ENCODE results near the gene SEC14L3.

Gene SEC14L3

DNA sequence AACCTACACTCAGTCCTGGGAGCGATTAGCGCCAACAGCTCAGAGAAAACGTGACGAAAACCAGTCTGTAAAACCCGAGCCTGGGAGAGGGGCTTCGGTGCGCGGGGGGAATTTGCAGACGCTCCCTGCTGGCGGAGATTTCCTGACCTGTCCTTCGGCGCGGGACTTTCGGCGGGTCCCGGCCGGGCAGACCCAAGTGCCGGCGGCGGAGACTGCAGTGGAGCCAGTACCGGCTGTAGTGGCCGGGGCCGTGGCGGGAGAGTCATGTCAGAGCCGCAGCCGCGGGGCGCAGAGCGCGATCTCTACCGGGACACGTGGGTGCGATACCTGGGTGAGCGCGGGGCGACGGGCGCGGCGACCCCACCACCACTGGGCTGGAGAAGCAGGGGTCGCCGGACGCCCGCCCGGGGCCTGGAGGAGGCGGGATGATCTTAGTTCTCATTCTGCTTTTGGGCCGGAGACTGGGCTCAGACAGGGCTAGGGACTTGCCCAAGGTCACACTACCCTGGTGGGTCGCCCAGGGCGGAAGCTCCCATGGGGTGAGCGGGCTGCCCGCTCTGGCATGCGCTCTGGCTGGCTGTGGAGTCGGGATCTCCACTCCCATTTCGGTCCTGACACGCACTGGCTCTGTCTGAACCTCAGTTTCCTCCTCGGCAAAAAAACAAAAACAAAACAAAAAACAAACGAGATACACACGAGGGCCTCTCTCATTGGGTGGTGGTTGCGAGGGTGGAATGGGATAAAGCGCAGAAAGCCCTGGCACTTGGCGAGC lies 46.0 kb downstream of the SEC14L3 start, which contains the start of gene MTFP1:
Gene MTFP1 (plus strand): TSS at position 153 of the 772 bp plus-strand sequence. CDS start 112 bp downstream, at position 265.
- peak within 1 kb of the TSS; percentile 65 for H3K4me3 ChIP-seq (ENCODE audit: low read depth, low read length)
- DNase-seq (ENCODE audit: low read depth), result no peak

DNA sequence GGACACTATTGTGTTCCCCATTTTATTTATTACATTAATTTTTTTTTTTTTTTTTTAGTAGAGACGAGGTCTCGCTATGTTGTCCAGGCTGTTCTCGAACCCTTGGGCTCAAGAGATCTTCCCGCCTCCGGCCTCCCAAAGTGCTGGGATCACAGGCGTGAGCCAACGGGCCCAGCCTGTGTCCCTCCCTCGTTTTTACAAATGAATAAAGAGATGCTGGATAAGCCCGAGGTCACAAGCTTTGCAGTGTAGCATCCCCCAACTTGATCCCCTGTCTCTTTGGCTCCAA lies 46.5 kb downstream of the SEC14L3 start:
- DNase-seq (ENCODE audit: low read depth), result no peak

DNA sequence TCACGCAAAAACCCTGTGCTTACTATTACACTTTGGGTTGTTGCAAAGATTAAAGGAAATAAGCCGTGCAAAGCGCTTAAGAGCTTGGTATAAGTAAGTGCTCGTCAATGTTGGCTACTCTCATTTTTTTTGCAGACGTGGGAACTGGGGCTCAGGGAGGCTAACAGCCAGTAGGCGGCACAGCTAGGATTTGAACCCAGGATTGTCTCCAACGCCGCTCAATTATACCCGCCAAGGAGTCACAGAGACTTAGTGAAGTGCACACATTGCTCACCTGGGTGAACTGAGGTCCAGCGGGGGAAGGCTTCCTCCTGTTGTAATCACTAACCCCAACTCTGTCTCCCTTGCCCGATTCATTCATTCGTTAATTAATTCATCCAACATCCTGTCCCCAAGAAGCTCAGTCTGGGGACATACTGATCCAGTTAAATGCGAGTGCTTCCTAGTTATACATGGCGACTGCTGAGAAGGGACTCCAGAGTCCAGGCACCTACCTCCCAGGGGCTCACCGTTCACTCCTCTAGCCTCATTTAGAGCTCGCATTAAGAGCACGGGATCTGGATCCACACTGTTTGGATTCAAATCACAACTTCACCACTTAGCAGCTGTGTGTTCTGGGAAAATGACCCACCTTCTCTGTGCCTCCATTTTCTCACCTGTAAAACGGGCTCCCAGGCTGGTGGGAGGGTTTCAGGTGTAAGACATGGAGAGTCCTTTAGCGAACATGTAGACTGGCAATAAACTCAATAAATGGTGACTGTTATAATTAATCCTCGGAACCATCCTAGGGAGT lies 47.1 kb downstream of the SEC14L3 start:
- H3K4me3 ChIP-seq (ENCODE audit: low read depth, low read length), result peak overlapping the region; percentile 65
- no peak for DNase-seq (ENCODE audit: low read depth)

More for the DNA sequence above, 46.5 kb downstream of the SEC14L3 start:
- H3K4me3 ChIP-seq (ENCODE audit: low read depth, low read length), result peak overlapping the region; percentile 65

DNA sequence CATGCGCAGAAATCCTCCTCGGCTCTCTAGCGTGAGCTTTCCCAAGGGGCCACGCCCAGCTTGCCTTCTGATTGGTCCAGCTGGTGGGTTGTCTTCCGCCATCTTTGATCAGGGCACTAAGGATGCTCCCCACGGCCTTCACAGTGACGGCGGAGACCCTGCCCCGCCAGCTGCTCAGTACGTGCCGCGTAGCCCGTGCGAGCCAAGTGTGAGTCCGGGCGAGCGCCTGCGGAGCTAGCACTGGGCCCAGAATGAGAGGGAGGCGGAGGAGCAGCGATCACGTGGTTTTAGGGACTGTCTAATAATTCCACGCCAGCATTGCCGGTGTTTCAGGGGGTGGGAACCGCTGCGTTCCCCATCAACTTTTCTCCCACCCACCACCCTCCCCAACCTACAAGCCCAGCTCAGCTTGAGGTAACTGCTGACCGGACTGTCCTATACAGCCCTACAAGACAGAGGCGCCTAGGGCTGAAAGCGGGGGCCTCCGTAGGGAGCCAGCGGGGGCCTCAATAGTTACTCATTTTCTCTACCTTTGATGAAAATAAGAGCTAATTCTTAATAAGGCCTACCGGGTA lies 47.8 kb downstream of the SEC14L3 start:
- peak overlapping the region; percentile 65 for H3K4me3 ChIP-seq (ENCODE audit: low read depth, low read length)
- DNase-seq (ENCODE audit: low read depth), result peak; percentile 99

DNA sequence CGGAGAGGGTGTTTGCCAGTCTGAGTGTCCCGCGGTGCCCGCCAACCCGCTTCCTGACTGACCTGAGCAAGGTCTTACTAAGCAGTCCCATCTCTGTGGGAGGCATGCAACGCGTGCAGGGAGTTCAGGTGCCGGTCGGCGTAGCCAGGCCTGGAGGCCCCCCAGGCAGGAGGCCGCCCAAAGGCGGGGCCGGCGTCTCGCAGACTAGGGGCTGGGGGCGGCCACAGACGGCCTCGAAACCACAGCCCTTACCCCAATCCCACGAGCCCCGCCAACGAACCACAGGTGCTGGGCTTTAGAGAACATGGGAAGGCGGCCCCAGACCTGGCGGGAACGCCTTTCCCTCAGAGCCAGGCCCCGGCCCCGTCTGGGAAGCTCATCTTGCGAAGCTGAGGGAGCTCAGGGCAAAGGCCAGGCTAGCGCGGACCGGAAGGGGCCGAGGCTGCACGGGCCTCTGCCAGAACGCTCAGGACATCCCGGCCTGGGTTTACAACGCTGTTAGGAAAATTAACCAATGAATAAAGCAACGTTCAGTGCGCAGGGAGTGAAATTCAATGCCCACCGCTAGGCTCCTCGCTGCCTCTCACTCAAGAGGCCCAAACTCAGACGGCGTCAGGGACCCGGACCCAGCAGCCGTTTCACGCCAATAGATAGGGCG lies 48.4 kb downstream of the SEC14L3 start:
- DNase-seq (ENCODE audit: low read depth), result no peak
- H3K4me3 ChIP-seq (ENCODE audit: low read depth, low read length), result peak overlapping the region; percentile 48

DNA sequence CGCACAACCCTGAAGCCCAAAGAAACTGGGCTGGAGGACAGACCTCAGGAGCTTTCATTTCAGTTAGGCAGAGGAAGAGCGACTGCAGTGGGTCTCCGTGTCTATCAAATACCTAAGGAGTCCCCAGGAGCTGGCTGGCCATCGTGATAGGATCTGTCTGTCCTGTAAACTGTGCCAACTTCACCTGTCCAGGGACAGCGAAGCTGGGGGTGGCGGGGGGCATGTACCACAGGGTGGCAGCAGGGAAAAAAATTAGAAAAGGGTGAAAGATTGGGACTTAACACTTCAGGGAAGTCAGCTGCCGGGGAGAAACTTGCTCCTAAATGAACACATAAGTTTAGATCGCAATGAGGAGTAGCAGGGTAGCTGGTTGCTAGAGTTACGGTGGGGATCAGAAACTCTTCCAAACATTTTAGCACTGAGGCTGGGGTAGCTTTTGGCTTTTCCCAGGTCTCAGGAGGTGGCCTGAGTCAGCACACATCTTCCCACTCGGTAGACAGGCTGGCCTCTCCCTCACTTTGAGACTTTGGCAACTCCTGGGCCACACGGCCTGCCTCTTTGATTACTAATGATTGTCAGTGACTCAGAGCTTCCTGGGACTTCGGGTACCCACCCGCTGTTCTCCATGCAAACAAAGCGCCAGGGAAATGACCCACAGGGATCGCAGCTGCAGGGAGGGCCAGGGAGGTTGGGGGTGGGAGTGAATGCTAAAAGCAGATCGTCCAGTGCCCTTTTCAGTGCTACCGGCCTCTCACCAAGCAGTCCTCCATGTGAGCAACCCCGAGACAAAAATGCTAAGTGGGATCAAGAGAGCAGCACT lies 49.1 kb downstream of the SEC14L3 start:
- peak; percentile 96 for DNase-seq (ENCODE audit: low read depth)
- peak overlapping the region; percentile 48 for H3K4me3 ChIP-seq (ENCODE audit: low read depth, low read length)

DNA sequence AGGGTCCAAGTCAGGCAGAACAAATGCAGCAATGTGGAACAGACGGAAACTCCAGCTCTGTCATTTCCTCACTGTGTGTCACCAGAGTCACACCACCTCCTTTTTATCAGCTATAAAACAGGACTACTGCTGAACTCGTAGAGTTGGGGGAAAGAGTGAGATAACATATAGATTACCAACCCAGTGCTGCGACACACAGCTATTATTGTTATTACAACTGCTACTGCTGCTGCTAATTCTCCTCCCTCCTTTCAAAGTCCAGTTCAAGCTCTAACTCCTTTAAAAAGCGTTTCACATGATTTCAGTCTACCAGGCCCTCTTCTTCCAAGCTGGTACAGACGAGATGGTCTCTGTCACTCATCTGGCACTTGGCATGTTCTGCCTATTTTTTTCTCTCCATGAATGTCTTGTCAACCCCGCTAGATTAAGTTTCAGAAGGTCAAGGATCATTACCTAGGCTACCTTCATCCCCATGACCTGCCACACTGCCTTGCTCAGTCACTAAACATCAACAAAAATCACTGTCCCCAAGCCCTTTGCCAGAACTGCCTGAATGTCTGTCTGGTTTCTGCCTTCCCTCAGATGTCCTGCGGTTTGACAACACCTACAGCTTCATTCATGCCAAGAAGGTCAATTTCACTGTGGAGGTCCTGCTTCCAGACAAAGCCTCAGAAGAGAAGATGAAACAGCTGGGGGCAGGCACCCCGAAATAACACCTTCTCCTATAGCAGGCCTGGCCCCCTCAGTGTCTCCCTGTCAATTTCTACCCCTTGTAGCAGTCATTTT lies 49.9 kb downstream of the SEC14L3 start:
- H3K4me3 ChIP-seq (ENCODE audit: low read depth, low read length), result no peak overlapping the region
- no peak for DNase-seq (ENCODE audit: low read depth)

DNA sequence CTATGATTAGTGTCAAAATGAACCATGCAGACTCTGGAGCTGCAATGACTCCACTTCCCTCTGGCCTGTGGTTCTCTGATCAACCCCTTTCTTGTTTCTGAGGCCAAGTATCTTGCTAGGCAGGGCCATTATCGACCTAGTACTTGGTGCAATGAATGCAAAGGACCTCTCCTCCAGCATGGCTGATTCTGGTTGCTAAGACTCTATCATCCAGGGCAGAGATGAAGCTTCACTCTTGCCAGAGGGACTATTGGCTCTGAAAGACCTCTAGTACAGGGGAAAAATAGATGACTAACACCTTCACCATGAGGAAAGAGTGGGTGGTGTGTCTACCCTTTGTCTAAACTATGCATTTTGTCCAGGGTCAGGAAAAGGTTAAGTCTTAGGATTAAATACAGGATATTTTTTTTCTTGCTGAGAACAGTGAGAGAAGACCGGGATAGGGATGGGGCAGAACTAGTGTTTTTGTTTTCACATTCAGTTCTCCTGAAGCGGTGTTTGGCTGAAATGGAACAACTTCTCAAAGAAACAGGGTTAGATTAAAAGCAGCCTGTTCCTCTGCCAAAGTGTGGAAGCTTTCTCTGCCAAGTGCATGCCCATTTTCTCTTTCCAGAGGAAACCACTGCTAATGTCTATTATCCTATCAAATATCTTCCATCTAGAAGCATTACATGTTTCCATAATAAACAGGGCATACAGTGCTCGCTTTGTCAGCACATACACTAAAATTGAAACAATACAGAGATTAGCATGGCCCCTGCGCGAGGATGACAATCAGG lies 51.3 kb downstream of the SEC14L3 start:
- DNase-seq (ENCODE audit: low read depth), result peak; percentile 87
- H3K4me3 ChIP-seq (ENCODE audit: low read depth, low read length), result no peak overlapping the region

DNA sequence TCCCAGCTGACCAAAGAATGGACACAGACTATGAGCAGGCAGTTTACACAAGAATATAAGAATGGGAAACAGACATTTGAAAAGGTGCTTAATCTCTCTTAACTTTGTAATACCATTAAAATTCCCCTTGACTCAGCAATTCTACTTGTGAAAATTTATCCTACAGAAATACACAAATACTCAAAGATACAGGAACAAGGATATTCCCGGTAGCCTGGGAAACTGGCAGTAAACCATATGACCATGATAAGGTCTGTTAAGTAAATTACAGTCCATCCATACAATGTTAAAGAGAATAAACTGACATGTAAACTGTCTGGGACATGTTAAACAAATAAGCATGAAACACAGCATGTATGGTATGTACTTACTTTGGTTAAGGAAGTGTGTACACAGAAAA lies 55.0 kb downstream of the SEC14L3 start:
- H3K4me3 ChIP-seq (ENCODE audit: low read depth, low read length), result no peak overlapping the region
- no peak for DNase-seq (ENCODE audit: low read depth)

DNA sequence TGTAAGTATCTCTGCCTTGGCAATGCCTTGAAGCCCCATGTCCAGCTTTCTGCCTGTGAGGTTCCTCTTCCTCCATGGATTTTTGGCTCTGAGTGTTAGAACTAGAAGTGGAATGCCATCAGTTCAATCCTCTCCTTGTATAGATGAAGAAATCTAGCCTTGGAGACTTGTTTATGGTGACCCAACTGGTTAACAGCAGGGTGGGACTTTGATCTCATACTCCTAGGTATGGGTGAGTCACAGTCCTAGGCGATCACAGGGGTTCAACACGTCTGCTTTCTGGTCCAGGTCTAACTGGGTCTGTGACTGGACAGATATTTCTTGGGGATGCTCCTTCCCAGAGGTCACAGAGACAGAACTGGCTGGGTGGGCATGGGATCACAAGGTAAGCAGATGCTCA lies 55.4 kb downstream of the SEC14L3 start:
- no peak for DNase-seq (ENCODE audit: low read depth)

DNA sequence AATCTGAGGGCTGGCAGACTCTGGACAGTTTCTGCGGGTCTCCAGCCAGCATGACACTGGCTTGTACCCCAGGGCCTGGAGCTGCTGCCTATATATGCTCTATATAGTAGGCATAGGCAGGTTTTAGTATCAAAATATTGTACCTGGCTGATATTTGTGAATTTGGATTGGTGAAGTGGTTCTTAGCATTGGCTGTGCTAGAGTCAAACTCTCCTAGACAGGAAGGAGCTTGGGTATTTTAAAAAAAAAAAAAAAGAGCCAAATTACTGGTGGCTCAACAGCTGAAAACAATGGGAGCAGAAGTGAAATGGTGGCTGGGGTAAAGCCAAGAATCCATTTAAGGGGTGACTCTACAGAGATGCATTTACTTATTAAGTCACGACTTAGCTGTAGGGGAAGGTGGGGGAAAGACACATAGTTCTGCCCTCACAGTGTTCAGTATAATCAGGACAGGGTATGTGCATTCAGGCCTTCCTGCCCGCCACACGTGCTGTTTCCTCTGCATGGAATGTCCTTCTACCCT lies 57.2 kb downstream of the SEC14L3 start:
- no peak overlapping the region for H3K4me3 ChIP-seq (ENCODE audit: low read depth, low read length)
- DNase-seq (ENCODE audit: low read depth), result no peak

More for the DNA sequence above, 55.4 kb downstream of the SEC14L3 start:
- no peak overlapping the region for H3K4me3 ChIP-seq (ENCODE audit: low read depth, low read length)

DNA sequence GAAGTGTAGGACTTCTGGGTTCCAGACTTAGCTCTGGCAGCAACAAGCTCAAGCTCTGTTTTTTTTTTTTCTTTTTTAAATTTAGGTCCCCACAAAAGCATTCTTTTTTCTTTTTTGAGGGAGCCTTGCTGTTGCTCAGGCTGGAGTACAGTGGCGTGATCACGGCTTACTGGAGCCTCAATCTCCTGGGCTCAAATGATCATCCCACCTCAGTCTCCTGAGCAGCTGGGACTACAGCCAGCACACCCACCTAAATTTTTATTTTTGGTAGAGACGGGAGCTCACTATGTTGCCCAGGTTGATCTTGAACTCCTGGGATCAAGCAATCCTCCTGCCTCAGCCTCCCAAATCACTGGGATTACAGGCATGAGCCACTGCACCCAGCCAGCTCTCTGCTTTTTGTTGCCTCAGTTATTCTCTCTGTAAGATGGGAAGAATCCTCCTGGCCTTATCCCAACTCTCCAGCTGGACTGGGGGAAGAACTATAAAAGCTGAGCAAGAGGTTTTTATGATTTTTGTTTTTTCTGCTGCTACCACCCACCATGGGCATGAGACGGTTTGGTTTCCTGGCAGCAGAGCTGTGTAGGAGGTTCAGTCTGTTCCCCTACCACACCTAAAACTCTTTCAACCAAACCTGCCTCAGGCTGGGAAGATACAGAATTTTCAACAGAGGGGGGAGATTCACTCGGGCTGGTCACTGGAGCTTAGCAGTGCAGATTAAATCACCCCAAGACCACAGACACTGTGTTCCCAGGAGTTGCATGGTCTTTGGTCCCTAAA lies 57.9 kb downstream of the SEC14L3 start:
- no peak for DNase-seq (ENCODE audit: low read depth)
- H3K4me3 ChIP-seq (ENCODE audit: low read depth, low read length), result no peak overlapping the region

DNA sequence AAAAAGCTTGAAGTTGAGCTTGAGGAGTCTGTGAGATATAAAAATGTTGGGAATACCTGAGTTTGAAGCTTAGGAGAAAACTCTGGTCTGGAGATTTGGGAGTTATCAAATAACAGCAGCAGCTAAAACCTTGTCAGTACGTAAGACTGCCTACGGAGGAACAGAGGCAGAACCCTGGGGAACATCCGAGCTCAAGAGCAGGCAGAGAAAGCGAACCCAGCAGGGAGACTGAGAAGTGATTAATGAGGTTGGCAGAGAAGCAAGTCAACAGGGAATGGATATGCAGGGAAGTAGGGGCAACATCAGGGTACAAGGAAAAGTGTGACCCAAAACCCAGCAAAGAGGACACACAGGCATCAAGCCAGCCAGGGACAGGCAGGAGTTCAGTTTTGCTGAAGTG lies 58.8 kb downstream of the SEC14L3 start:
- H3K4me3 ChIP-seq (ENCODE audit: low read depth, low read length), result no peak overlapping the region
- DNase-seq (ENCODE audit: low read depth), result no peak

DNA sequence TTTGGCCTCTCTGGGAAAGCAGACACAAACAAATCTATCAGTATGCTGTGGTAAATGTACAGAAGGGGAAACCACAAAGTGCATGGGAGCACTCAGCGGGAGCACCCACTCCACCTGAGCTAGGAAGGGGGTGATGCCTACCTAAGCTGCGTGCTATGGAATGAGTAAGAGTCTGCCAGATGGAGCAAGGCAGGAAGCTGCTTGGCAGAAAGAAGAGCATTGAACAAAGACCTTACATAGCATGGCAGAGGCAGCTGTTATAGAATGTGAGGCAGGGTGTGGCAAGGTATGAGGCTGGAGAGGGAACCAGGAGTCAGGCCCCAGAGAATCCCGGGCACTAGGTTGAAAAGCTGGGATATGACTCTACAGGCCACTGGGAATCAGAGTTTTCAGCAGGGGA lies 60.0 kb downstream of the SEC14L3 start:
- H3K4me3 ChIP-seq (ENCODE audit: low read depth, low read length), result no peak overlapping the region
- DNase-seq (ENCODE audit: low read depth), result no peak

Measured in skeletal muscle cell (primary cell).